Natural killer cell (primary cell): ENCODE data around the gene MED13L. TPM values are rescaled to one million over a fixed set of nuclear protein-coding genes. Genes with fewer than 3 reads are reported as not detected.
"Not testable (repeated sequence)": the region's sequence is repeated elsewhere in the genome, so short reads cannot be mapped to it uniquely, and the experiment has no call there.

Experiments
- ATAC-seq, 3 donors: fragments of 150-1000 bp in 2 of 3; fragments of 200-7000 bp in 1 of 3; cut with Tn5 transposase; 1 replicate in 1 of 3; 2 replicates in 2 of 3; pipeline ENCODE4 v1.10.0; 2021; ENCODE audit warnings: mild to moderate bottlenecking in 2 of 3, moderate library complexity in 2 of 3
- DNase-seq, 2 donors: peaks; one replicate each; pipeline versions ENCODE4 v3.0.0 to v3.0.0-alpha.2; 2013 to 2021; ENCODE audit warnings: mixed read lengths in 1 of 2
- H3K27ac ChIP-seq: one replicate; pipeline ENCODE4 v1.5.1; 2013; ENCODE audit warnings: mild to moderate bottlenecking, low read length
- H3K27me3 ChIP-seq: one replicate; pipeline ENCODE4 v1.6.1; 2013; ENCODE audit warnings: low read length; ENCODE audit not compliant: control insufficient read depth, insufficient read depth
- H3K36me3 ChIP-seq: one replicate; pipeline ENCODE4 v1.6.1; 2013; ENCODE audit warnings: low read length; ENCODE audit not compliant: control insufficient read depth, insufficient read depth
- H3K4me1 ChIP-seq: one replicate; pipeline ENCODE4 v1.6.1; 2013; ENCODE audit warnings: low read length; ENCODE audit not compliant: control insufficient read depth, insufficient read depth
- H3K4me3 ChIP-seq: one replicate; pipeline ENCODE4 v1.5.1; 2013; ENCODE audit warnings: low read length
- H3K9me3 ChIP-seq: one replicate; pipeline ENCODE4 v1.6.1; 2013; ENCODE audit warnings: low read length; ENCODE audit not compliant: control insufficient read depth, insufficient read depth
- H3K27ac Mint-ChIP-seq, 2 donors: one replicate each; pipeline ENCODE4 v1.8.0; 2022; ENCODE audit warnings: mild to moderate bottlenecking in 2 of 2, mixed read lengths in 2 of 2, moderate library complexity in 1 of 2
- H3K27me3 Mint-ChIP-seq, 2 donors: one replicate each; pipeline ENCODE4 v1.8.0; 2022; ENCODE audit warnings: low read depth in 2 of 2, mixed read lengths in 2 of 2
- H3K36me3 Mint-ChIP-seq: one replicate; pipeline ENCODE4 v1.8.0; 2022; ENCODE audit warnings: mixed read lengths
- H3K4me1 Mint-ChIP-seq, 2 donors: one replicate each; pipeline ENCODE4 v1.8.0; 2022; ENCODE audit warnings: mixed read lengths in 2 of 2
- H3K4me3 Mint-ChIP-seq: one replicate; pipeline ENCODE4 v1.8.0; 2022; ENCODE audit warnings: mild to moderate bottlenecking, moderate library complexity, mixed read lengths
- H3K9me3 Mint-ChIP-seq, 2 donors: one replicate each; pipeline ENCODE4 v1.8.0; 2022; ENCODE audit warnings: mixed read lengths in 2 of 2
- CTCF ChIP-seq: fragments of 200-600 bp; IDR thresholded peaks from one replicate; pipeline ENCODE4 v1.8.0; 2022; ENCODE audit warnings: antibody characterized with exemption
- WGBS: methylation state at CpG from one replicate; pipeline ENCODE4 v1.1.7; 2013; ENCODE audit warnings: missing lambda C conversion rate; ENCODE audit not compliant: insufficient coverage; 5-methylcytosine and 5-hydroxymethylcytosine counted together
- intact Hi-C: fragments of 100-400 bp; cut with micrococcal nuclease; formaldehyde crosslinking; loops from one replicate; pipeline ENCODE4 v1.14.2; 2022
- total RNA-seq, 4 donors: library from RNA; stranded (reverse); fragments of 120-200 nt in 1 of 4; gene quantifications; one replicate each; pipeline versions ENCODE4 v1.2.3 to v1.2.4, GENCODE V29; 2013 to 2022

Gene MED13L
- total RNA-seq, 3 donors from 2014 or later (not counting 1 experiment from before 2014, with no cell fraction given), result 237 to 316 (median 240) TPM

- H3K27ac ChIP-seq, result no peak overlapping the region
- no peaks in the 10 kb centered on the region for H3K9me3 ChIP-seq
- 100% methylated on average over 1 of the region's 3 CpGs for WGBS
- Mint-ChIP-seq H3K4me1 (peaks cover 42 to 45% of the 10 kb centered on the region in 2 donors), H3K36me3 (no peaks in the 10 kb centered on the region), H3K27me3 (no peaks in the 10 kb centered on the region), H3K9me3 (no peaks in the 10 kb centered on the region), H3K27ac (no peak overlapping the region), H3K4me3 (no peak overlapping the region)
- H3K4me3 ChIP-seq, result no peak overlapping the region
- H3K27me3 ChIP-seq, result no peaks in the 10 kb centered on the region
- no peak for DNase-seq
- ATAC-seq, result no peak
- intact Hi-C loops, result loop anchor here (5.0 kb wide), 1 partner anchor 39 kb away; the partner anchor contains the start of gene MED13L
- no peak for TF ChIP-seq CTCF
- H3K36me3 ChIP-seq, result no peaks in the 10 kb centered on the region
- H3K4me1 ChIP-seq, result no peaks in the 10 kb centered on the region
Observed at GRCh38 chr12:116238149-116238548, 39.3 kb downstream of the MED13L start.

GRCh38 chr12:116236976-116237375, 40.5 kb downstream of the MED13L start:
- WGBS, result 93% methylated on average over 2 of the region's 3 CpGs

GRCh38 chr12:116236148-116236731, 41.3 kb downstream of the MED13L start:
- no peak overlapping the region for H3K4me3 ChIP-seq
- Mint-ChIP-seq H3K27ac (peak overlapping the region; percentile 73 to 80), H3K4me3 (peak overlapping the region; percentile 45), H3K4me1 (peaks cover 29 to 35% of the 10 kb centered on the region in 2 donors), H3K27me3 (no peaks in the 10 kb centered on the region), H3K36me3 (no peaks in the 10 kb centered on the region), H3K9me3 (no peaks in the 10 kb centered on the region)
- no peaks in the 10 kb centered on the region for H3K9me3 ChIP-seq
- H3K27me3 ChIP-seq, result no peaks in the 10 kb centered on the region
- intact Hi-C loops, result loop anchor here (1.0 to 5.0 kb wide), 4 partner anchors 41 to 237 kb away; partner anchors contain the start of gene MED13L
- ATAC-seq (peak; percentile 62 to 90 (median 82)), DNase-seq (peak; percentile 40 to 76)
- 5% methylated on average over 2 of the region's 3 CpGs for WGBS
- TF ChIP-seq CTCF, result peak; percentile 67
- H3K27ac ChIP-seq, result no peak overlapping the region
- no peaks in the 10 kb centered on the region for H3K4me1 ChIP-seq
- no peaks in the 10 kb centered on the region for H3K36me3 ChIP-seq

More at GRCh38 chr12:116236976-116237375, 40.5 kb downstream of the MED13L start:
- no peaks in the 10 kb centered on the region for H3K27me3 Mint-ChIP-seq
- peaks cover 33 to 37% of the 10 kb centered on the region in 2 donors for H3K4me1 Mint-ChIP-seq
- H3K9me3 Mint-ChIP-seq, result no peaks in the 10 kb centered on the region
- Histone ChIP-seq H3K4me3 (no peak overlapping the region), H3K27me3 (no peaks in the 10 kb centered on the region), H3K4me1 (no peaks in the 10 kb centered on the region), H3K36me3 (no peaks in the 10 kb centered on the region), H3K27ac (no peak overlapping the region), H3K9me3 (no peaks in the 10 kb centered on the region)
- ATAC-seq (no peak), DNase-seq (no peak)
- no peaks in the 10 kb centered on the region for H3K36me3 Mint-ChIP-seq
- intact Hi-C loops, result loop anchor here (1.0 to 5.0 kb wide), 4 partner anchors 40 to 238 kb away; partner anchors contain the start of gene MED13L
- peak overlapping the region; percentile 73 to 80 for H3K27ac Mint-ChIP-seq
- TF ChIP-seq CTCF, result no peak
- H3K4me3 Mint-ChIP-seq, result peak overlapping the region; percentile 25

- H3K27me3 ChIP-seq, H3K27me3 Mint-ChIP-seq, H3K27ac Mint-ChIP-seq, H3K27ac ChIP-seq, H3K9me3 ChIP-seq, H3K4me1 ChIP-seq, H3K9me3 Mint-ChIP-seq, H3K36me3 ChIP-seq, intact Hi-C loops, DNase-seq, H3K36me3 Mint-ChIP-seq, H3K4me3 Mint-ChIP-seq, H3K4me3 ChIP-seq, ATAC-seq: not testable (repeated sequence)
- H3K4me1 Mint-ChIP-seq, result peaks cover 24 to 30% of the 10 kb centered on the region in 2 donors
- WGBS, result 90% methylated on average over 5 of the region's 5 CpGs
Observed at GRCh38 chr12:116234148-116234547, 43.3 kb downstream of the MED13L start.
